ENCODE data around the gene NCKAP1.
A peak's percentile ranks its signal among the peaks of the same experiment; 100 is the strongest.
"Not testable (repeated sequence)": the region's sequence is repeated elsewhere in the genome, so short reads cannot be mapped to it uniquely, and the experiment has no call there.

The NCKAP1 gene

GRCh38 chr2:183038341-183039300 is at the start of gene NCKAP1:
TSS of gene NCKAP1 (minus strand) at chr2:183038457. CDS start at chr2:183038099, 358 bp downstream.
- peak; percentile 97 for DNase-seq

- no peak for DNase-seq
Measured at GRCh38 chr2:183081911-183082310, 43.7 kb upstream of the NCKAP1 start.

GRCh38 chr2:183079139-183079775 is 41.0 kb upstream of the NCKAP1 start:
- no peak for DNase-seq

- peak; percentile 100 for DNase-seq
Measured at GRCh38 chr2:183078464-183079138, 40.3 kb upstream of the NCKAP1 start, which contains the start of gene DUSP19. TSS of gene DUSP19 (plus strand) at chr2:183078747. CDS start at chr2:183078934, 187 bp downstream.

GRCh38 chr2:183078163-183078463 is 39.9 kb upstream of the NCKAP1 start:
- no peak for DNase-seq

- DNase-seq, result no peak
Measured at GRCh38 chr2:183072177-183072576, 33.9 kb upstream of the NCKAP1 start.

GRCh38 chr2:183070942-183071844 is 32.9 kb upstream of the NCKAP1 start:
- DNase-seq, result peak; percentile 29

GRCh38 chr2:183069174-183069573 is 30.9 kb upstream of the NCKAP1 start:
- DNase-seq, result no peak

- no peak for DNase-seq
Measured at GRCh38 chr2:183068561-183068960, 30.3 kb upstream of the NCKAP1 start.

GRCh38 chr2:183063083-183063482 is 24.8 kb upstream of the NCKAP1 start:
- DNase-seq, result no peak

GRCh38 chr2:183060571-183061231 is 22.4 kb upstream of the NCKAP1 start:
- no peak for DNase-seq

- DNase-seq, result no peak
Measured at GRCh38 chr2:183059561-183059960, 21.3 kb upstream of the NCKAP1 start.

- no peak for DNase-seq
Measured at GRCh38 chr2:183057333-183057985, 19.2 kb upstream of the NCKAP1 start.

- DNase-seq, result no peak
Measured at GRCh38 chr2:183049420-183049819, 11.2 kb upstream of the NCKAP1 start.

- DNase-seq, result not testable (repeated sequence)
Measured at GRCh38 chr2:183047486-183048125, 9.3 kb upstream of the NCKAP1 start.

- not testable (repeated sequence) for DNase-seq
Measured at GRCh38 chr2:183043580-183043979, 5.3 kb upstream of the NCKAP1 start.

GRCh38 chr2:183040604-183041003 is 2.3 kb upstream of the NCKAP1 start:
- no peak for DNase-seq

- peak; percentile 77 for DNase-seq
Measured at GRCh38 chr2:183037553-183038340, 510 bp downstream of the NCKAP1 start.

GRCh38 chr2:183037074-183037552 is 1.1 kb downstream of the NCKAP1 start:
- DNase-seq, result no peak
